ENCODE results near the gene DOK1.
A peak's percentile ranks its signal among the peaks of the same experiment; 100 is the strongest.

The DOK1 gene

DNA sequence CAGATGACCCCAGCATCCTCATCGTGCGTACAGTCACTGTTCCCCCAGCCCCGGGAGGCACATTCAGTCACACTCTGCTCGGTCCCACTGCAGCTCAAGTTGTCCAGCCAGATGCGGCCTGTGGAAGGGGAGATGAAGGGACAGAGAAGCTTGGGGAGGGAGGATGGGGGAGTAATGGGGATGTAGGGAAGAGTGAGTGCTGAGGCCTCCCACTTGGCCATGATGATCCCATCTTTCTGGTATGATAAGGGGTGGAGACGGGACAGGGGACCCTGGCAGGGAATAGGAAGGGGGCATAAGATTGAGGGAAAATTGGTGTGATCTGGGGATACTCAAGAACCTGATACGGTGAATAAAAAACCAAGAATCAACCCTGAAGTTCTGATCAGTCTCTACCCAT, 4.3 kb upstream of the DOK1 start:
- Mint-ChIP-seq H3K27ac (no peak overlapping the region), H3K9me3 (no peaks in the 10 kb centered on the region), H3K4me1 (peaks cover 42% of the 10 kb centered on the region), H3K4me3 (peak overlapping the region; percentile 71 to 78 (median 77)), H3K36me3 (ENCODE audit: low read depth) (peaks cover 5% of the 10 kb centered on the region), H3K27me3 (ENCODE audit: low read depth) (peaks cover 6% of the 10 kb centered on the region)
- TF ChIP-seq CTCF (IDR thresholded peaks at IDR 0.05; ENCODE audit: unreplicated experiment in 3 of 3): no peak

DNA sequence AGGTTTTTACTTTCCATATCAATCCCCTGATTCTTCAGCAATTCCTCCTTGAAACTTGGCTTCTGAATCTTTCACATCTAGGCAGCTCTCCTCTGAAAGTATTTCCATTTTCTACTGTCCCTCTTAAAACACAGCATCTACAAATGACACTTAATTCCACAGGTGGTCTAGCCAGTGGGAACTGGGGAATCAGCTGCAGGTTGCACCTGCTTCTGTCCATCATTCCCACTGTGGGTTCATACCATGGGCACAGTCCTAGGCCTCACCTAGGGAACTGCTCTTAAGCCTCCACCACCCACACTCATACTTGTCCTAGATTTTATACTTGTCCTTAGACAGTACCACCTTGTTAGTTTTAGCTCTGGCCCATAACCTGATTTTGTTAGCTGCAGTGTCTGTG, 3.0 kb upstream of the DOK1 start:
- H3K9me3 Mint-ChIP-seq: no peaks in the 10 kb centered on the region
- TF ChIP-seq CTCF (IDR thresholded peaks at IDR 0.05; ENCODE audit: unreplicated experiment in 3 of 3): no peak
- H3K4me1 Mint-ChIP-seq: peaks cover 42% of the 10 kb centered on the region
- peaks cover 5% of the 10 kb centered on the region for H3K36me3 Mint-ChIP-seq (ENCODE audit: low read depth)
- peaks cover 6% of the 10 kb centered on the region for H3K27me3 Mint-ChIP-seq (ENCODE audit: low read depth)
- peak overlapping the region in 1 of 3 experiments; percentile 2 for H3K27ac Mint-ChIP-seq
- peak overlapping the region; percentile 33 to 87 (median 82) for H3K4me3 Mint-ChIP-seq

GRCh38 chr2:74551942-74552913, 2.3 kb upstream of the DOK1 start:
- Mint-ChIP-seq H3K27me3 (ENCODE audit: low read depth) (peaks cover 11% of the 10 kb centered on the region), H3K4me3 (peak overlapping the region; percentile 82 to 87 (median 86)), H3K9me3 (no peaks in the 10 kb centered on the region), H3K36me3 (ENCODE audit: low read depth) (peaks cover 5% of the 10 kb centered on the region), H3K4me1 (peaks cover 42% of the 10 kb centered on the region), H3K27ac (peak overlapping the region; percentile 41 to 62 (median 51))
- TF ChIP-seq CTCF (IDR thresholded peaks at IDR 0.05; ENCODE audit: unreplicated experiment in 3 of 3): no peak

GRCh38 chr2:74552914-74553811, 1.4 kb upstream of the DOK1 start:
- TF ChIP-seq CTCF (IDR thresholded peaks at IDR 0.05; ENCODE audit: unreplicated experiment in 3 of 3): no peak
- Mint-ChIP-seq H3K9me3 (no peaks in the 10 kb centered on the region), H3K27me3 (ENCODE audit: low read depth) (peaks cover 15% of the 10 kb centered on the region), H3K27ac (peak overlapping the region; percentile 56 to 85 (median 65)), H3K36me3 (ENCODE audit: low read depth) (peaks cover 5% of the 10 kb centered on the region), H3K4me3 (peak overlapping the region; percentile 82 to 95 (median 86)), H3K4me1 (peaks cover 39% of the 10 kb centered on the region)

DNA sequence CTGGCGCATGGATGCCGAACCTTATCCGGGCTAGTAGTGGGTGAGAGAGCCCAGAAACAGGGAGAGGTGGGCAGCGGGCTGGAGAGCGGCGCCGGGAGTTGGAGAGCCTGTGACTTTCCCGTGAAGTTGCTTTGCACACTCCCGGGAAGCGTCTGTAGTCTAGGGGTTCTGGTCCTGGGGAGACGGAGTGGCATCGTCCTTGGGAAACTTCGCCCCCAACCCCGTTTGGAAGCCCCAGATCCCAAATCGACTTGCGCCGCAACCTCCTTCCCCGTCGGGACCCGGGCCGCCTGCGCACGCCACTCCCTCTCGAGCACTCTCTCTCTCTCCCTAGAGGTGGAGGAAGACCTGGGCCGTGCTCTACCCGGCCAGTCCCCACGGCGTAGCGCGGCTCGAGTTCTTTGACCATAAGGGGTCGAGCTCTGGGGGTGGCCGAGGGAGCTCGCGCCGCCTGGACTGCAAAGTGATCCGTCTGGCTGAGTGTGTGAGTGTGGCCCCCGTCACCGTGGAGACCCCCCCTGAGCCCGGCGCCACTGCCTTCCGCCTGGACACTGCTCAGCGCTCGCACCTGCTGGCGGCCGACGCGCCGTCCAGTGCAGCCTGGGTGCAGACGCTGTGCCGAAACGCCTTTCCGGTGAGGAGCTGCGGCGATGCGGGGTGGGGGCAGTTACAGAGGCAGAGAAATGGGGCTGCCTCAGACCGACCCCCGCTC, 456 bp downstream of the DOK1 start:
- Mint-ChIP-seq H3K36me3 (ENCODE audit: low read depth) (peaks cover 5% of the 10 kb centered on the region), H3K4me3 (peak overlapping the region; percentile 94 to 96 (median 96)), H3K27ac (peak overlapping the region in 2 of 3 experiments; percentile 67 to 69), H3K9me3 (no peaks in the 10 kb centered on the region), H3K27me3 (ENCODE audit: low read depth) (peaks cover 19% of the 10 kb centered on the region), H3K4me1 (peaks cover 28% of the 10 kb centered on the region)
- no peak for TF ChIP-seq CTCF (IDR thresholded peaks at IDR 0.05; ENCODE audit: unreplicated experiment in 3 of 3)

Data from nephron (organoid).